Measurements from ENCODE around the gene COL11A1.
"Not testable (repeated sequence)": the region's sequence is repeated elsewhere in the genome, so short reads cannot be mapped to it uniquely, and the experiment has no call there.

The COL11A1 gene

GRCh38 chr1:103108376-103109150 is at the start of gene COL11A1:
Gene COL11A1 (minus strand): TSS chr1:103108522. CDS start chr1:103108178, 344 bp downstream.
- DNase-seq (ENCODE audit: low read depth, low spot score): peak; percentile 91

- DNase-seq (ENCODE audit: low read depth, low spot score): peak; percentile 88
These were observed 48.6 kb upstream of the COL11A1 start for GRCh38 chr1:103156966-103157365.

- peak; percentile 20 for DNase-seq (ENCODE audit: low read depth, low spot score)
These were observed 37.8 kb upstream of the COL11A1 start for GRCh38 chr1:103146166-103146565.

- DNase-seq (ENCODE audit: low read depth, low spot score): no peak
These were observed 37.1 kb upstream of the COL11A1 start for GRCh38 chr1:103145449-103145848.

GRCh38 chr1:103144681-103145080 is 36.4 kb upstream of the COL11A1 start:
- DNase-seq (ENCODE audit: low read depth, low spot score): no peak

- no peak for DNase-seq (ENCODE audit: low read depth, low spot score)
These were observed 34.1 kb upstream of the COL11A1 start for GRCh38 chr1:103142461-103142860.

- DNase-seq (ENCODE audit: low read depth, low spot score): no peak
These were observed 21.5 kb upstream of the COL11A1 start for GRCh38 chr1:103129796-103130195.

GRCh38 chr1:103129255-103129654 is 20.9 kb upstream of the COL11A1 start:
- no peak for DNase-seq (ENCODE audit: low read depth, low spot score)

GRCh38 chr1:103128256-103128655 is 19.9 kb upstream of the COL11A1 start:
- not testable (repeated sequence) for DNase-seq (ENCODE audit: low read depth, low spot score)

- DNase-seq (ENCODE audit: low read depth, low spot score): no peak
These were observed 16.9 kb upstream of the COL11A1 start for GRCh38 chr1:103125219-103125618.

GRCh38 chr1:103122983-103123720 is 14.8 kb upstream of the COL11A1 start:
- DNase-seq (ENCODE audit: low read depth, low spot score): no peak

GRCh38 chr1:103120981-103121380 is 12.7 kb upstream of the COL11A1 start:
- no peak for DNase-seq (ENCODE audit: low read depth, low spot score)

GRCh38 chr1:103112546-103112945 is 4.2 kb upstream of the COL11A1 start:
- DNase-seq (ENCODE audit: low read depth, low spot score): peak; percentile 46

GRCh38 chr1:103111926-103112325 is 3.6 kb upstream of the COL11A1 start:
- DNase-seq (ENCODE audit: low read depth, low spot score): no peak

- peak; percentile 82 for DNase-seq (ENCODE audit: low read depth, low spot score)
These were observed 2.4 kb upstream of the COL11A1 start for GRCh38 chr1:103110701-103111100.

- DNase-seq (ENCODE audit: low read depth, low spot score): peak; percentile 48
These were observed 1.1 kb upstream of the COL11A1 start for GRCh38 chr1:103109311-103109920.

- peak; percentile 57 for DNase-seq (ENCODE audit: low read depth, low spot score)
These were observed 464 bp downstream of the COL11A1 start for GRCh38 chr1:103107741-103108375.

GRCh38 chr1:103106426-103107341 is 1.6 kb downstream of the COL11A1 start:
- DNase-seq (ENCODE audit: low read depth, low spot score): peak; percentile 83

- DNase-seq (ENCODE audit: low read depth, low spot score): no peak
These were observed 6.9 kb downstream of the COL11A1 start for GRCh38 chr1:103101399-103101798.

GRCh38 chr1:103089221-103089620 is 19.1 kb downstream of the COL11A1 start:
- no peak for DNase-seq (ENCODE audit: low read depth, low spot score)

- peak; percentile 10 for DNase-seq (ENCODE audit: low read depth, low spot score)
These were observed 21.1 kb downstream of the COL11A1 start for GRCh38 chr1:103087256-103087655.
